HG02678 (cell line): ENCODE results near the gene PRDM16.
"Not testable (repeated sequence)": the region's sequence is repeated elsewhere in the genome, so short reads cannot be mapped to it uniquely, and the experiment has no call there.

ENCODE experiments used
- ATAC-seq: cut with Tn5 transposase; IDR thresholded peaks from one replicate; pipeline ENCODE4 v1.9.1; 2021; ENCODE audit warnings: mild to moderate bottlenecking, moderate library complexity; ENCODE audit not compliant: unreplicated experiment

Gene PRDM16

GRCh38 chr1:3270403-3271245, 201.6 kb downstream of the PRDM16 start:
- ATAC-seq = no peak

GRCh38 chr1:3271866-3272265, 202.9 kb downstream of the PRDM16 start:
- no peak for ATAC-seq

DNA sequence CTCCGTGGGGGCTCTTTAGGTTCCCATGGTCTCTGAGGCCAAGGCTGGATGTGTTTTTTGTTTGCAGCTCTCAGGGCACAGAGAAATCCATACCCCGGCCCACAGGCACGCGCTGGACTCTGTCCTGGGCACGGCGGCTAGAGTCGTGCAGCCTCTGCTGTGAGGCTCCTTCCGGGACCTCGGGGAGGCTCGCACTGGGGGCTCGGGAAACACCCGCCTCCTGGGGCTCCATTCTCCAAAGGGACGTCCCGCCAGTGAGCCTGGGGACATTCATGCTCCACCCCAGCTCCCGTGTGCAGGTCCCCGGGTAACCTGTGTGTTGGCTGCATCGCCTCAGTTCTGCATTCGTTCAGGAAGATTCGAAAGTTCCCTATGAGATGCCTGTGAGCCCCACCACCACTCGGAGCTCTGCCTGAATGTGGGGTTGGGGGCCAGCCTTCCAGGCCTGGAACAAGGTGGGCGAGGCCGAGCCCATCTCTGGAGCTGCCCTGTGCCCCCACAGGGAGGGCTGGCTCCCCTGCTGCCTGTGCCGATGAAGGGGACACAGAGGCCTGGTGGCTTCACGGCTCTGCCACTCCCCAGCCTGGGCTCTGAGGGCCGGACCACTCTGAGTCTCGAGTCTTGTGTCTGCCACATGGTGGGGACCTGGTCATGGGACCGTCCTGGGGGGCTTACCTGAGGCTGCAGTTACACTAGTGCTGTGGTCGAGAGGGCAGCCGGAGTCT, 203.5 kb downstream of the PRDM16 start:
- ATAC-seq = no peak

DNA sequence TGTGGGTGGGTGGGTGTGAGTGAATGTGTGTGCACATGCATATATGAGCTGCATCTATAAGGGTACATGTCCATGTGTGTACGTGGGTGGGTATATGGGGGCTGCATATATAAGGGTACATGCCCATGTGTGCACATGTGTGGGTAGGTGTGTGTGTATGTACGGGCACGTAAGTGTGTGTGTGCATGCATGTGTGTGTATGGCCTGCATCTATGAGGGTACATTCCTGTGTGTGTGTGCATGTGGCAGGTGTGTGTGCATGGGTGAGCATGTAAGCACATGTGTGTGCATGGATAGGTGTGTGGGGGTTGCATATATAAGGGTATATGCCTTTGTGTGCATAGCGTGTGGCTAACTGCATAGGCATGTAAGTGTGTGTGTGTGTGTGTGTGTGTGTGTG, 204.4 kb downstream of the PRDM16 start:
- no peak for ATAC-seq

DNA sequence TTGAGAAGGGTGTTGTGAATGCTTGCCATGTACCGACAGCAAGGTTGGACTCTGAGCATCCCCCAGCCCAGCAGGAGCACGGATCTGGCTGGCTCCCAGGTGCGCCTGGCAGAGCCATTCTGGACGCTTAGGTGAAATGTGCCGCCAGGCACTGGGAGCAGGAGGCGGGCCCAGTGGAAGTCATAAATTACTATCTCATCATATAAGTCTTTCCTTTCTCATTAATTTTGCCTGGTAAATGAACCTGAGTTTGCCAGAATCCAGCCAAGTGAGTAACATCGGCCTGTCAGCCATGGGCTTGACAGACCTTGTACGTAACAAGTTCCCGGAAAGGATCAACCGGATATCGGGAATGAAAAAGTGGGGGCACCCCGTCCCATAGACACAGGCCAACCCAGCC, 206.0 kb downstream of the PRDM16 start:
- ATAC-seq = no peak

DNA sequence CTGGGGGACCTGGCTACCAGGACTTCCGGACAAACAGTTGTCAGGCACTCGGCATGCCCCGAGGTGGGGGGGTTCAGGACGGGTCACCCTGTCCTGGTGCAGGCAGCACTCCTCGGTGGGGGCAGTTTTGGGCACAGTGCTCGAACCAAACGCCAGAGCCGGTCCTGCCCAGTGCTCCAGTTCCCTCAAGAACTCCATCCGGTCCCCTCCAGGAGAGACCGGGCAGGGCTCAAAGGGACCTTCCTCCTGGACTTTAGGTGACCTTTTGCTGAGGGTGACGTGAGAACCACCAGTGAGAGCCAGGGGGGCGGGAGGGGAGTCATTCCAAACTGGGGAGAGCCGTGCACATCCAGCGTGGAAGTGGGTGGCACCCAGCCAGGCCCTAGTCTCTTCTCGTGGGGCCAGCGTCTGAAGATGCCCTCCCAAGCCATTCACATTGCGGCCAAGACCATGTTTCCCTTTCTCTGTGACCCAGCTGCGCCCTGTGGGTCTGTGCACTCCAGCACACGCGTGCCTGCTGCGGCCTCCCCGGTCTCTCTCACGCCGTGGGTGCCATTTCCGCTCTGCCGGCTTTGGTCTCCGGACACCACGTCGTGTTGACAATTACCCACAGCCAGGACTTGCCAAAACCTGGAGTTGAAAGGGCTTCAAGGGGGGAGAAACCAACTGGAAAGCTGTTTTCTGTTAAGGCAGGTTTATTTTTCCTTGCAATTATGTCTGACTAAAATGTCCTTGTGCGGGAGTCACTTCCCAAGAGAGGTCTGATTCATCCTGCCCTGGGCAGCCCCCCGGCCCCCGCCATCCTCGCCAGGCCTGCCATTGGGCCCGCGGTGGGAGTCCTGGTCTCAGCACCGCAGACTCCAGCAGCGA, 206.7 kb downstream of the PRDM16 start:
- no peak for ATAC-seq

- no peak for ATAC-seq
Measured at GRCh38 chr1:3276341-3276800, 207.4 kb downstream of the PRDM16 start.

GRCh38 chr1:3277011-3277471, 208.0 kb downstream of the PRDM16 start:
- ATAC-seq = no peak

DNA sequence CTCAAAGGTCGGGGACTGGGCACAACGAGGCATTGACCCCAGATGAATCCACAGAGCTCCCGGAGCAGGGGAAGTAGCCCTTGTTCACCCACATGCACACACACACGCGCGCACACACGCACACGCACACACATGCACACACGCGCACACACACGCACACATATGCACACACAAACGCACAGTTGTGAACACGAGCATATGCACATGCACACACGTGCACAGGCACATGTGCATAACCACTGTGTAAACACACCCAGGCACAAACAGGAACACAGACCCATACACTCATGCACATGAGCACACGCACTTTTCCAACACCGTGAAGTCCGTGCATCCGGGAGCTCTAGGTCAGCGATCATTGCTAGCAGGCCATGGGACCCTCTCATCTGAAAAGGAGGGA, 208.6 kb downstream of the PRDM16 start:
- ATAC-seq = no peak

- no peak for ATAC-seq
Measured at GRCh38 chr1:3278416-3279181, 209.6 kb downstream of the PRDM16 start.

DNA sequence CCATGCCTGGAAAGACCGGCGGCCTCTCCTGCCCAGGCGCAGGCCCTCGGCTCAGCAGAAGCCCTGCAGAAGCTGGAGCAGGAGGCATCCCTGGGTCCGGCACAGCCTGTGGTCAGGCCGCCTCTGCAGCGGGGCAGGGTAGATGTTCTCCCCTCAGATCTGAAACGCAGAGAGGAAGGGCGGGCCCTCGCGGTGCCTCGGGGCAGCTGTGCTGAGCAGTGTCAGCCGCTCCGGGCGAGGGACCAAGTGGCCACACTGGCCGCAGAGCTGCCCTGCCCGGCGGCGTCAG, 210.1 kb downstream of the PRDM16 start:
- ATAC-seq = no peak

- ATAC-seq = no peak
Measured at GRCh38 chr1:3281735-3282134, 212.7 kb downstream of the PRDM16 start.

GRCh38 chr1:3282186-3282585, 213.2 kb downstream of the PRDM16 start:
- no peak for ATAC-seq

DNA sequence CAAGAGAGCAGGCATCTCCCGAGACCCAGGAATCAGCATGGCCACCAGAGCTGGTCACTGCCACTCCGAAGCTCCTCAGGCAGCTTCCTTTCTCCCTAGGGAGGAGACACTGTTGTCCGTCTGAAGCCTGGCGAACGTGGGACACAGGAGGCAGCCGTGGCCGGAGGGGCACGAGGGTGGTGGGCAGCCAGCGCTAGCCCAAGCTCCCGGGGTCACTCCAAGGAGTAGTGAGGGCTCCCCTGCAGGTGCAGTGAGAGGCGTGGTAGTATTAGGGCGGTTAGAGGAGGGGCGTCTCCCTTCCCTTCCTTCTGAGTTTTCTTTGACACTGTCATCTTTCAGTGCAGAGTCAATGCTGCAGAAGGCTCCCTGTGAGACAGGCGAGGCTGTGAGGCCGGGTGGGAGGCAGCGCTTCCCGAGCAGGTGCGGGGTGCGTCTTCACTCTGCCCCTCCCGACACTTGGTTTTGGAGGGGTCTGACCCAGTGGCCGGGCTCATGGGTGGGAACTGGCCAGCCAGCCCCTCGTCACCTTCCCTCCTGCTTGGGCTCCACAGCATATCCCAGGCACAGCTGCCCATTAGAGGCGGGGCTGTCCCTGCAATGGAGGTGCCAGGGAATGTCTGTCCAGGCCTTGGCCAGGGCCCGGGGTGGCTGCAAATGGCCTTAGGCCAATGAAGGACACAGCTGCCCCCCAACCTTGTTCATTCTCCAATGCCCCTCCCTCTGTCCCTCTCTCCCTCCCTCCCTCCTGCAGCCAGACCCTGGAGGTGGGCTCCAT, 213.8 kb downstream of the PRDM16 start:
- ATAC-seq = no peak

DNA sequence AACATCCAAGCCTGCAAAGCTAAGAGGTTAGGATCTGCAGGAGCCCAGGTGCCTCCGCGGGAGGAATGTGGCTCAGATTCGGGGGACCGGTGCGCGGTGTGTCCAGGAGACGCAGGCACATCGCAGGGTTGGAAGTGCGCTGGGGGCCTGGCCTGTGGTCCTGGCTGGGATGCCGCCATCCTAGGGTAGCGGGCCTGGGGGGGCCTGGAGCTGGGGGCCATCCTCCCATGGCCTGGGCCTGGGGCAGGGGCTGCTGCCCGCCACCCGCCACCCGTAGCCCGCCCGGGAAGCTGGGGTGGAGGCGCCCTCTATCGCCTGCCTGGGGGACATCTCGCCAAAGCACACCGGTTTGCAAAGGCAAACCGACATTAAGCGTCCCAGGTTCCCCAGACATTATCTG, 214.8 kb downstream of the PRDM16 start:
- ATAC-seq = no peak

DNA sequence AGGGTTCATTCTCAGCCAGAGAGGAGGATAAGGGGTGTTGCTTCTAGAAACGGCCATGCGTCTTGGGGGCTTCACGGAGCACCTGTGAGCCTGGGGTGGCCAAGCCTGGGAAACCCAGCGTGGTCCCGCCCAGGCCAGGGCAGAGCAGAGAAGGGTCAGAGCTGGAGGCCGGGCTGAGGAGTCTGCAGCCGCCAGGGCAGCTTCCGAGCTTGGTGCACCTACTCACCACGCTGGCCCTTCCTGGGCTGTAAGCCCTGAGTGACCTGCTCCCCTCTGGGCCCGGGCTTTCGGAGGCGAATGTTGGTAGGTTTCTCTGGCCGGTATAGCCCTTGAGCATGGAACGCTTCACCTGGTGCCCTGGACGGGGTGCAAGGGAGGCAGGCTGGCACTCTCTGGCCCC, 215.7 kb downstream of the PRDM16 start:
- no peak for ATAC-seq

DNA sequence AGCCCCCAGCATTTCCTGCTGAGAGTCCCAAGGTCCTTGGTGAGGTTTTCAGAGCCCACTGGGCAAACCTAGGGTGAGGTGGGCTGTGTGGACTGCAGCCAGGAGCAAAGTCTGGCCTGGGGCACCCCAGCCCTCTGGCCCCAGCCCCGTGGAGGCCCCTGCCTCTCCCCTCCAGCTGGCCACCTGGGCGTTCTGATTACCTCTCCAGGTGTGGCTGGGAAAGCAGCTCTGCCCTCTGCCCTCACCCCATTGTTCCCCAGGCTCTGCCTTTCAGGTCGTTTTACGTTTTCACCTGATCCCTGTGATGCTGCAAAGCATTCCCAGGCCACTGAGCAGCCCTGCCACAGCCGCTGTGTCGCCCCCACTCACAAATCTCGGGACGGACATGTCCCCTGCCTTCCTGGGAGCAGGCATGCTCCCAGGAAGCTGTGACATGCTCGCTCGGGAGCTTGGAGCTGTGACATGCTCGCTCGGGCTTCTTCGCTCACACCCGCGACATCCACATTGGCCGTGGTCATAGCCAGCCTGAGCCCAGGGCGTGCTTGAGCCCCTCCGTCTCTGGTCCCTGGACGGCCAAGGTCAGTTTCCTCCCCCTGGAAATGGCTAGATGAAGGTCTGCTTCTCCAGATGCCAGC, 216.2 kb downstream of the PRDM16 start:
- no peak for ATAC-seq

DNA sequence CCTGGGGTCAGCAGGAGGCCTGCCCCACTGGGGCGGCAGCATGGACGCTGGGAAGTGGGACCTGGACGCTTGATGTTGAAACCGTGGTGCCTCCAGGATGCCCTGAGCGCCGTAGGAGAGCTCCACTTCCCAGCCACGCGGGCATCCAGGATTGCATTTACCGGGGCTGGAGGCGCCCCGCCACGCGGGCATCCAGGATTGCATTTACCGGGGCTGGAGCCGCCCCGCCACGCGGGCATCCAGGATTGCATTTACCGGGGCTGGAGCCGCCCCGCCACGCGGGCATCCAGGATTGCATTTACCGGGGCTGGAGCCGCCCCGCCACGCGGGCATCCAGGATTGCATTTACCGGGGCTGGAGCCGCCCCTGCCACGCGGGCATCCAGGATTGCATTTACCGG, 218.1 kb downstream of the PRDM16 start:
- ATAC-seq = not testable (repeated sequence)

DNA sequence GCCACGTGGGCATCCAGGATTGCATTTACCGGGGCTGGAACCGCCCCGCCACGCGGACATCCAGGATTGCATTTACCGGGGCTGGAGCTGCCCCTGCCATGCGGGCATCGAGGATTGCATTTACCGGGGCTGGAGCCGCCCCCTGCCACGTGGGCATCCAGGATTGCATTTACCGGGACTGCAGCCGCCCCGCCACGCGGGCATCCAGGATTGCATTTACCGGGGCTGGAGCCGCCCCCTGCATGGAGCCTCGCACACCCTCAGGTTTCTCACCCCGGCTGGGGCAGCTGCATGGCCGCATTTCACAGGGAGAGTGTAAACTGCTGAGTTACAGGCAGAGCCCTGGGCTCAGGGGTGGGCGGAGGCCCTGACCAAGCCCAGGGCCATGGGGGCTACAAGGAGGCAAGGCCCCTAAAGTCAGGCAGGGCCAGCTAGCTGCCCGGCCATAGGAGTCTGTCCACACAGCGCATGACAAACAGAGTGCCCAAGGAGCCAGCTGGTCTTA, 218.7 kb downstream of the PRDM16 start:
- no peak for ATAC-seq
